ENCODE results near the gene PEX3. TPM values are rescaled to one million over a fixed set of nuclear protein-coding genes. Genes with fewer than 3 reads are reported as not detected.
"Not testable (repeated sequence)": the region's sequence is repeated elsewhere in the genome, so short reads cannot be mapped to it uniquely, and the experiment has no call there.

PEX3 gene
- polyA plus RNA-seq, 3 donors = 3.2 to 6.9 (median 5.2) TPM

DNA sequence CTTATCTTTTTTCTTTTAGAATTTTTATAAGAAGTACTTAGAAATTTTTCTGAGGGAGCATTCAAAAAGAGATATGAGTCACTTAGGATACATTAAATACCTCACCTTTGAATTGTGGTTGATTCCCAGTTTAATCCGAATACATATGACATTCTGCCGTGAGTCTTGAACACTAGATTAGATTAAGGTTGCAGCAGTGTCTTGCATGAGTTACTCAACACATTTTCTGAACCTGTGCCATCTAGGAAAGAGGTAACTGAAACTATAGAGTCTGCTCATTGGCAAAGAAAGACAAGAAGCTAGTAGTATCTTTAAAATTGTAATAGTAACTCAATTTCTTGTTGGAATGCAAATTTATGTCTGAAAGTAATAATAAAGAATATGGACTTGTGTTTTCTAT is 14.9 kb downstream of the PEX3 start:
- Histone ChIP-seq H3K4me2 (replicated peaks; ENCODE audit: extremely low read depth, low read length, poor library complexity, severe bottlenecking) (no peak overlapping the region), H3K27ac (ENCODE audit: low read depth in 1 of 2, low read length in 2 of 2) (no peak overlapping the region), H3K36me3 (replicated peaks in 1 of 2; ENCODE audit: control insufficient read depth in 1 of 2, insufficient read depth in 2 of 2, low read length in 2 of 2) (peaks cover 8 to 14% of the 10 kb centered on the region in 2 donors), H3K27me3 (ENCODE audit: control insufficient read depth in 2 of 2, insufficient read depth in 2 of 2, low read length in 2 of 2) (no peaks in the 10 kb centered on the region), H3K79me2 (ENCODE audit: insufficient read depth, low read length) (no peaks in the 10 kb centered on the region), H4K20me1 (ENCODE audit: insufficient read depth, low read length) (no peaks in the 10 kb centered on the region), H3K4me1 (ENCODE audit: control insufficient read depth in 1 of 2, insufficient read depth in 2 of 2, low read length in 2 of 2) (no peaks in the 10 kb centered on the region), H3K4me3 (replicated peaks in 1 of 3; ENCODE audit: low read depth in 2 of 3, low read length in 3 of 3) (no peak overlapping the region), H2AFZ (ENCODE audit: insufficient read depth, low read depth, low read length, poor library complexity, severe bottlenecking) (no peak overlapping the region), H3K9me3 (replicated peaks in 1 of 2; ENCODE audit: control insufficient read depth in 1 of 2, insufficient read depth in 1 of 2, low read length in 2 of 2) (no peaks in the 10 kb centered on the region), H3K9ac (ENCODE audit: insufficient read depth, low read length, poor library complexity, severe bottlenecking) (no peak overlapping the region)
- no CpG with 5 or more reads among the region's 2 CpGs for WGBS (ENCODE audit: insufficient coverage)
- intact Hi-C loops (cut with micrococcal nuclease) = no loop called here
- Mint-ChIP-seq H3K27me3 (ENCODE audit: low read depth in 3 of 3) (no peaks in the 10 kb centered on the region), H3K9me3 (no peaks in the 10 kb centered on the region), H3K36me3 (peaks cover 16 to 17% of the 10 kb centered on the region in 2 donors), H3K27ac (no peak overlapping the region), H3K4me3 (no peak overlapping the region), H3K4me1 (peaks cover 8% of the 10 kb centered on the region)
- no peak for DNase-seq
- TF ChIP-seq, protein P1, sequence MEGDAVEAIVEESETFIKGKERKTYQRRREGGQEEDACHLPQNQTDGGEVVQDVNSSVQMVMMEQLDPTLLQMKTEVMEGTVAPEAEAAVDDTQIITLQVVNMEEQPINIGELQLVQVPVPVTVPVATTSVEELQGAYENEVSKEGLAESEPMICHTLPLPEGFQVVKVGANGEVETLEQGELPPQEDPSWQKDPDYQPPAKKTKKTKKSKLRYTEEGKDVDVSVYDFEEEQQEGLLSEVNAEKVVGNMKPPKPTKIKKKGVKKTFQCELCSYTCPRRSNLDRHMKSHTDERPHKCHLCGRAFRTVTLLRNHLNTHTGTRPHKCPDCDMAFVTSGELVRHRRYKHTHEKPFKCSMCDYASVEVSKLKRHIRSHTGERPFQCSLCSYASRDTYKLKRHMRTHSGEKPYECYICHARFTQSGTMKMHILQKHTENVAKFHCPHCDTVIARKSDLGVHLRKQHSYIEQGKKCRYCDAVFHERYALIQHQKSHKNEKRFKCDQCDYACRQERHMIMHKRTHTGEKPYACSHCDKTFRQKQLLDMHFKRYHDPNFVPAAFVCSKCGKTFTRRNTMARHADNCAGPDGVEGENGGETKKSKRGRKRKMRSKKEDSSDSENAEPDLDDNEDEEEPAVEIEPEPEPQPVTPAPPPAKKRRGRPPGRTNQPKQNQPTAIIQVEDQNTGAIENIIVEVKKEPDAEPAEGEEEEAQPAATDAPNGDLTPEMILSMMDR (IDR thresholded peaks at IDR 0.05) = no peak

DNA sequence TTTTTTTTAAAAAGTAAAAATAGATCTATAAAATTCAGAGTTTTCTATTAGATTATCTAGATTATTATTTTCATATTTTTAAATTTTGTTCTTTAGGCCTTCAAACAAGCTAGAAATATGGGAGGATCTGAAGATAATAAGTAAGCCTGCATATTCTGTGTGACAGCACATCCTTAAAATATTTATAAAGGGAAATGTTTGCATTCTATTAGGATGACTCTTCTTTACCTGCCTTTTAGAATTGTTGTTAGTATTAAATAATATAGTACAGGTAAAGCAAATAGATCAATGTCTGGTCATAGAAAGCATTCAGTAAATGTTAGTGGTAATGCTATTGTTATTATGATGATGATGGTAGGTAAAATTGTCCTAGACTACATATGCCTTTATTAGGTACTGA is 17.4 kb downstream of the PEX3 start:
- intact Hi-C loops (cut with micrococcal nuclease) = no loop called here

DNA sequence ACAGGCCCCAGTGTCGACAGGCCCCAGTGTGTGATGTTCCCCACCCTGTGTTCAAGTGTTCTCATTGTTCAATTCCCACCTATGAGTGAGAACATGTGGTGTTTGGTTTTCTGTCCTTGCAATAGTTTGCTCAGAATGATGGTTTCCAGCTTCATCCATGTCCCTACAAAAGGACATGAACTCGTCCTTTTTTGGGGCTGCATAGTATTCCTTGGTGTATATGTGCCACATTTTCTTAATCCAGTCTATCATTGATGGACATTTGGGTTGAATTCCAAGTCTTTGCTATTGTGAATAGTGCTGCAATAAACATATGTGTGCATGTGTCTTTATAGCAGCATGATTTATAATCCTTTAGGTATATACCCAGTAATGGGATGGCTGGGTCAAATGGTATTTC is 18.2 kb downstream of the PEX3 start:
- H2AFZ ChIP-seq (ENCODE audit: insufficient read depth, low read depth, low read length, poor library complexity, severe bottlenecking); H3K27ac Mint-ChIP-seq; H3K27ac ChIP-seq (ENCODE audit: low read depth in 1 of 2, low read length in 2 of 2); H3K4me3 Mint-ChIP-seq; H3K4me1 ChIP-seq (ENCODE audit: control insufficient read depth in 1 of 2, insufficient read depth in 2 of 2, low read length in 2 of 2); H3K27me3 ChIP-seq (ENCODE audit: control insufficient read depth in 2 of 2, insufficient read depth in 2 of 2, low read length in 2 of 2); H3K9me3 Mint-ChIP-seq; DNase-seq; H3K4me2 ChIP-seq (replicated peaks; ENCODE audit: extremely low read depth, low read length, poor library complexity, severe bottlenecking); H4K20me1 ChIP-seq (ENCODE audit: insufficient read depth, low read length); H3K27me3 Mint-ChIP-seq (ENCODE audit: low read depth in 3 of 3); H3K4me3 ChIP-seq (replicated peaks in 1 of 3; ENCODE audit: low read depth in 2 of 3, low read length in 3 of 3); H3K9me3 ChIP-seq (replicated peaks in 1 of 2; ENCODE audit: control insufficient read depth in 1 of 2, insufficient read depth in 1 of 2, low read length in 2 of 2); intact Hi-C loops (cut with micrococcal nuclease); H3K79me2 ChIP-seq (ENCODE audit: insufficient read depth, low read length); H3K4me1 Mint-ChIP-seq; H3K9ac ChIP-seq (ENCODE audit: insufficient read depth, low read length, poor library complexity, severe bottlenecking): not testable (repeated sequence)
- peaks cover 9 to 22% of the 10 kb centered on the region in 2 donors for H3K36me3 ChIP-seq (replicated peaks in 1 of 2; ENCODE audit: control insufficient read depth in 1 of 2, insufficient read depth in 2 of 2, low read length in 2 of 2)
- peaks cover 22 to 29% of the 10 kb centered on the region in 2 donors for H3K36me3 Mint-ChIP-seq
- no CpG with 5 or more reads among the region's 2 CpGs for WGBS (ENCODE audit: insufficient coverage)

More for the DNA sequence above, 17.4 kb downstream of the PEX3 start:
- H3K9me3 ChIP-seq (replicated peaks in 1 of 2; ENCODE audit: control insufficient read depth in 1 of 2, insufficient read depth in 1 of 2, low read length in 2 of 2) = no peaks in the 10 kb centered on the region
- H3K27me3 Mint-ChIP-seq (ENCODE audit: low read depth in 3 of 3) = no peaks in the 10 kb centered on the region
- H3K4me2 ChIP-seq (replicated peaks; ENCODE audit: extremely low read depth, low read length, poor library complexity, severe bottlenecking) = no peak overlapping the region
- no peaks in the 10 kb centered on the region for H3K4me1 ChIP-seq (ENCODE audit: control insufficient read depth in 1 of 2, insufficient read depth in 2 of 2, low read length in 2 of 2)
- H4K20me1 ChIP-seq (ENCODE audit: insufficient read depth, low read length) = no peaks in the 10 kb centered on the region
- TF ChIP-seq, protein P1 (IDR thresholded peaks at IDR 0.05) = no peak
- DNase-seq = no peak
- H3K27ac ChIP-seq (ENCODE audit: low read depth in 1 of 2, low read length in 2 of 2) = no peak overlapping the region
- H3K27ac Mint-ChIP-seq = no peak overlapping the region
- H3K9me3 Mint-ChIP-seq = no peaks in the 10 kb centered on the region
- H3K36me3 ChIP-seq (replicated peaks in 1 of 2; ENCODE audit: control insufficient read depth in 1 of 2, insufficient read depth in 2 of 2, low read length in 2 of 2) = peaks cover 7 to 18% of the 10 kb centered on the region in 2 donors
- H3K4me1 Mint-ChIP-seq = peaks cover 8% of the 10 kb centered on the region
- no peak overlapping the region for H3K9ac ChIP-seq (ENCODE audit: insufficient read depth, low read length, poor library complexity, severe bottlenecking)
- H3K79me2 ChIP-seq (ENCODE audit: insufficient read depth, low read length) = no peaks in the 10 kb centered on the region
- no peak overlapping the region for H3K4me3 ChIP-seq (replicated peaks in 1 of 3; ENCODE audit: low read depth in 2 of 3, low read length in 3 of 3)
- H3K27me3 ChIP-seq (ENCODE audit: control insufficient read depth in 2 of 2, insufficient read depth in 2 of 2, low read length in 2 of 2) = no peaks in the 10 kb centered on the region
- no peak overlapping the region for H3K4me3 Mint-ChIP-seq
- no peak overlapping the region for H2AFZ ChIP-seq (ENCODE audit: insufficient read depth, low read depth, low read length, poor library complexity, severe bottlenecking)
- peaks cover 15 to 22% of the 10 kb centered on the region in 2 donors for H3K36me3 Mint-ChIP-seq

Data from CD14-positive monocyte (primary cell).